ENCODE measurements around the gene CDIPT. TPM values are rescaled to one million over a fixed set of nuclear protein-coding genes. Genes with fewer than 3 reads are reported as not detected.

The CDIPT gene
- total RNA-seq, 1 experiment from 2014 or later, result 57.1 TPM

GRCh38 chr16:29899516-29900101 is 36.6 kb upstream of the CDIPT start, which contains the start of gene SEZ6L2:
Gene SEZ6L2, minus strand, starts transcription at chr16:29899550. Its CDS starts 531 bp downstream, at chr16:29899019.
- peak; percentile 31 to 35 for TF ChIP-seq CTCF (IDR thresholded peaks at IDR 0.05; ENCODE audit: insufficient read depth in 1 of 2, low read depth in 1 of 2, low read length in 1 of 2, severe bottlenecking in 1 of 2, unreplicated experiment in 1 of 2)

GRCh38 chr16:29898804-29899515 is 35.9 kb upstream of the CDIPT start:
- H3K9me3 ChIP-seq, result no peaks in the 10 kb centered on the region
- H3K9me3 Mint-ChIP-seq (ENCODE audit: unreplicated experiment), result no peaks in the 10 kb centered on the region
- intact Hi-C loops (cut with micrococcal nuclease; ENCODE audit: unreplicated experiment), result loop anchor here (2.0 to 10.0 kb wide), 2 partner anchors 36 to 126 kb away; partner anchors contain the start of genes C16orf92 and CDIPT
- DNase-seq, result peak; percentile 72 to 73
- peak overlapping the region; percentile 93 for H3K4me3 Mint-ChIP-seq (ENCODE audit: unreplicated experiment)
- H3K27ac Mint-ChIP-seq (ENCODE audit: unreplicated experiment), result peak overlapping the region; percentile 81
- POLR2A ChIA-PET, result interaction anchor here (0.5 to 2.1 kb wide), 7 partner anchors 10 to 1075 kb away, joined by 3 to 18 read pairs (median 3); partner anchors contain the start of gene TAOK2
- H3K36me3 ChIP-seq (ENCODE audit: control insufficient read depth, insufficient read depth, low read length), result no peaks in the 10 kb centered on the region; the same call in 1 of the 2 replicates
- no peak for TF ChIP-seq CTCF (IDR thresholded peaks at IDR 0.05; ENCODE audit: insufficient read depth in 1 of 2, low read depth in 1 of 2, low read length in 1 of 2, severe bottlenecking in 1 of 2, unreplicated experiment in 1 of 2)
- H3K36me3 Mint-ChIP-seq (ENCODE audit: insufficient read depth, unreplicated experiment), result peaks cover 6% of the 10 kb centered on the region
- no peaks in the 10 kb centered on the region for H3K27me3 Mint-ChIP-seq (ENCODE audit: insufficient read depth, unreplicated experiment)
- peaks cover 22% of the 10 kb centered on the region; the same call in 1 of the 2 replicates for H3K4me1 ChIP-seq
- BruUV-seq (replicated peaks), result TSS peak; percentile 81
- peak overlapping the region; percentile 66 for H3K4me3 ChIP-seq (ENCODE audit: low read depth, low read length)
- CTCF ChIA-PET, result interaction anchor here (0.6 to 2.4 kb wide), 10 partner anchors 28 to 199 kb away, joined by 3 to 9 read pairs (median 4); partner anchors contain the start of genes DOC2A, KCTD13, TAOK2 and TMEM219
- peaks cover 22% of the 10 kb centered on the region for H3K4me1 Mint-ChIP-seq (ENCODE audit: low read depth, unreplicated experiment)
- no peaks in the 10 kb centered on the region for H3K27me3 ChIP-seq (replicated peaks; ENCODE audit: control insufficient read depth, insufficient read depth, low read length)

More at GRCh38 chr16:29899516-29900101, 36.6 kb upstream of the CDIPT start, which contains the start of gene SEZ6L2:
- POLR2A ChIA-PET, result interaction anchor here (0.5 to 2.1 kb wide), 7 partner anchors 9 to 1076 kb away, joined by 3 to 18 read pairs (median 3); partner anchors contain the start of gene TAOK2
- H3K9me3 ChIP-seq, result no peaks in the 10 kb centered on the region
- Mint-ChIP-seq H3K9me3 (ENCODE audit: unreplicated experiment) (no peaks in the 10 kb centered on the region), H3K36me3 (ENCODE audit: insufficient read depth, unreplicated experiment) (peaks cover 6% of the 10 kb centered on the region), H3K4me1 (ENCODE audit: low read depth, unreplicated experiment) (peaks cover 22% of the 10 kb centered on the region), H3K4me3 (ENCODE audit: unreplicated experiment) (peak within 1 kb of the TSS; percentile 93), H3K27me3 (ENCODE audit: insufficient read depth, unreplicated experiment) (no peaks in the 10 kb centered on the region), H3K27ac (ENCODE audit: unreplicated experiment) (peak within 1 kb of the TSS; percentile 88)
- DNase-seq, result peak; percentile 89 to 94
- CTCF ChIA-PET, result interaction anchor here (0.6 to 2.4 kb wide), 11 partner anchors 27 to 199 kb away, joined by 3 to 9 read pairs (median 3); partner anchors contain the start of genes DOC2A, KCTD13, TAOK2 and TMEM219
- no TSS peak for BruUV-seq (replicated peaks)
- peak within 1 kb of the TSS; percentile 66 for H3K4me3 ChIP-seq (ENCODE audit: low read depth, low read length)
- no peaks in the 10 kb centered on the region for H3K27me3 ChIP-seq (replicated peaks; ENCODE audit: control insufficient read depth, insufficient read depth, low read length)
- peaks cover 22% of the 10 kb centered on the region; the same call in 1 of the 2 replicates for H3K4me1 ChIP-seq
- H3K36me3 ChIP-seq (ENCODE audit: control insufficient read depth, insufficient read depth, low read length), result no peaks in the 10 kb centered on the region; the same call in 1 of the 2 replicates
- intact Hi-C loops (cut with micrococcal nuclease; ENCODE audit: unreplicated experiment), result loop anchor here (2.0 to 10.0 kb wide), 3 partner anchors 37 to 125 kb away; partner anchors contain the start of genes C16orf92, CDIPT and PAGR1
